Fibroblast of skin of right quadriceps (primary cell): ENCODE results near the gene PNMA8B.
"Not testable (repeated sequence)": the region's sequence is repeated elsewhere in the genome, so short reads cannot be mapped to it uniquely, and the experiment has no call there.

Source experiments
- DNase-seq: peaks from one replicate; pipeline ENCODE4 v3.0.0-alpha.2; 2013

The PNMA8B gene, protein sequence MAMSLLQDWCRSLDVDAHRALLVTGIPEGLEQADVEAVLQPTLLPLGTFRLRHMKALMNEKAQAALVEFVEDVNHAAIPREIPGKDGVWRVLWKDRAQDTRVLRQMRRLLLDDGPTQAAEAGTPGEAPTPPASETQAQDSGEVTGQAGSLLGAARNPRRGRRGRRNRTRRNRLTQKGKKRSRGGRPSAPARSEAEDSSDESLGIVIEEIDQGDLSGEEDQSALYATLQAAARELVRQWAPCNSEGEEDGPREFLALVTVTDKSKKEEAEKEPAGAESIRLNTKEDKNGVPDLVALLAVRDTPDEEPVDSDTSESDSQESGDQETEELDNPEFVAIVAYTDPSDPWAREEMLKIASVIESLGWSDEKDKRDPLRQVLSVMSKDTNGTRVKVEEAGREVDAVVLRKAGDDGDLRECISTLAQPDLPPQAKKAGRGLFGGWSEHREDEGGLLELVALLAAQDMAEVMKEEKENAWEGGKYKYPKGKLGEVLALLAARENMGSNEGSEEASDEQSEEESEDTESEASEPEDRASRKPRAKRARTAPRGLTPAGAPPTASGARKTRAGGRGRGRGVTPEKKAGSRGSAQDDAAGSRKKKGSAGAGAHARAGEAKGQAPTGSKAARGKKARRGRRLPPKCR

DNA sequence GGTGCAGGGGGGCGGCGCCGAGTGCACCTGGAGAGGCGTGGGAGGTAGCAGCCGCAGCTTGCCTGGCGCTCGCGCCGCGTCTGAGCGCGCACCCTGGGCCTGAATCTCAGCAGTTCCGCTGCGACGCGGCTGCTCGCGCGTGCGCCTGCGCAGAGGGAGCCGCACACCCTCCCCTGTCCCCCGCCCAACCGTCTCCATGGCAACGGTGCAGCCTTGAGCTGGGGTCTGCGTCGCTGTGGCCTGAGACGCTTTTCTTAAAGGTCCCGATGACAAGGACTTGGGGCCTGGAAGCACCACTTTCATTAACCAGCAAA is at the start of gene PNMA8B:
PNMA8B (minus strand) TSS at position 82 of the 314 bp plus-strand sequence. CDS start 402 bp downstream, outside the sequence.
- peak; percentile 64 for DNase-seq

DNA sequence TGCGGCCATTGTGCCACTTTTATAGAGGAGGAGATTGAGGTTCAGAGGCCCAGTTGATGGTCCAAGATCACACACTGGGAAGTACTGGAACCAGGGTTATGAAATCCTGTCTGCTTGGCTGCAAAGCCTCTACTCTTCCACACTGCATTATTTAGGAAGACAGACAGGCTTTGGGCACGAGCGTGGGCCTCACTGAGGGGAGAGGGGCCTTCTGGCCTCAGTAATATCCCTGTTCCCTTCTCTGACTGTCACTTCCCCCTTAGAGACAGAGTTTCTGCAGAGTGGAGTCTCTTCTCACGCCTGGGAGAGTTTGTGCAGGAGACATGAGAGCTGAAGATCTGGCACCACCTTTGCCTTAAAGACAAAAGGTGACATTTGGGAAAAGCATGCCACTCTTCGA is 49.0 kb upstream of the PNMA8B start:
- no peak for DNase-seq

DNA sequence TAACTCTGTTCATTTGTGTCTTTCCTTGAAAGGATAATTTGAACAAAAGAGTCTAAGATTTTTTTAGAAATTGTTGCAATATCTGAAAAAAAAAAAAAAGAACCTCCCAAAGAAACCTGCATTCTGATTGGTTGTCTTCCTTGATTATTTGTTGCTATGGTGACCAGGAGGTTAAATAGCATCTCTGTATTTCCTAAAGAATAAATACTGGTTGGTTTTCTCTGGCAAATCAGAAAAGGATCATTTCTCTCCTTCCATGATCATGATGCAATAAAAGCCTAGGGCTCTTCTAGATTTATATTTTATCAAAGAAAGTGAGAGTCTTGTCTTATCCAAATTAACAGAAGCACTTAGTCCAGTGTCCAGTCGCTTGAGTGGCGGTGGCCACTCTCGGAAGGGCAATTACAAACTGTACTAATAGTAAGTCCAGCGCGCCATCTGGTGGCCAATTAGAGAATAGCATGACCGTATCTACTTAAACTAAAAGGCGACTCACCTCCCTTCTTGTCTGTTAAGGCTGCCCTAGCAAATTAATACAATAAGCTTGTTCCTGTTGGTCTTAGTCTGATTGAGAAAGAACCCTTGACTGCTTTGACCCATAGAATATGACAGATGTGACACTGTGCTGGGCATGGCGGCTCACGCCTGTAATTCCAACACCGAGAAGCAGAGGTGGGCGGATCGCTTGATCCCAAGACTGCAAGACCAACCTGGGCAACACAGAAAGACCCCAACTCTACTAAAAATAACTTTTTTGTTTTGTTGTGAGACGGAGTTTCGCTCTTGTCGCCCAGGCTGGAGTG is 47.0 kb upstream of the PNMA8B start:
- DNase-seq, result peak; percentile 79

DNA sequence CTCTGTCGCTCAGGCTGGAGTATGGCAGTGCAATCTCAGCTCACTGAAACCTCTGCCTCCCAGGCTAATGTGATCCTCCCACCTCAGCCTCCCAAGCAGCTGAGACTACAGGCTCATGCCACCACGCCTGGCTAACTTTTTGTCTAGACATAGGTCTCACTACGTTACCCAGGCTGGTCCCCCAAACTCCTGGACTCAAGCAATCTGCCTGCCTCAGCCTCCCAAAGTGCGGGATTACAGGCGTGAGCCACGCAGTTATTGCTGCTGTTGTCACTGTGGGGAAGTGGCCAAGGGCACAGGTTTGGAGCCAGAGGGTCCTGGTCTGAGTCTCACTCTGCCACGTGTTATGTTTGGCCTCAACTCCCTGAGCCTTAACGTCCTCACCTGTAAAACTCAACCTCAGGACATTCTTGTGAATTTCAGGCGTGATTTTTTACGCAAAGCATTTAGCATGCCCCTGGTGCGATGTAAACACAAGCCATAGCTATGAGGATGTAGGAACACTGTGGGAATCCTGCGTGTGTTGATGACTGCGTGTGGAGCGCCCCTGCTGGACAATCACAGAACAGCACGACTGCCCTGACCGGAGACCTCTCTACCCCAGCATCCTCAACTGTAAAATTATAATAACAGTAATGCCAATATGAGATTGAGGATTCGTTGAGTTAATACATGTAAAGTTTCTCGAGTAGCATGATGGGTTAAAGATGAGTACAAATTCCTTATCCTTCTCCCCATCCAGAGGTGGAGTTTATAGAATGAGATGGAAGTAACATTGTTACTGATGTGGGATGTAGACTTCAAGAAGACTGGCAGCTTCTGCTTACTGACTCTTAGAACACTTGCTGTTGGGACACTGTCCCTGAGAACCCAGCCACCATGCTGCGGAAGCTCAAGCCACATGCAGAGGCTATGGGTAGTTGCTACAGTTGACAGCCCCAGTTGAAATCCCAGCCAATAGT is 41.8 kb upstream of the PNMA8B start:
- DNase-seq, result peak; percentile 25

DNA sequence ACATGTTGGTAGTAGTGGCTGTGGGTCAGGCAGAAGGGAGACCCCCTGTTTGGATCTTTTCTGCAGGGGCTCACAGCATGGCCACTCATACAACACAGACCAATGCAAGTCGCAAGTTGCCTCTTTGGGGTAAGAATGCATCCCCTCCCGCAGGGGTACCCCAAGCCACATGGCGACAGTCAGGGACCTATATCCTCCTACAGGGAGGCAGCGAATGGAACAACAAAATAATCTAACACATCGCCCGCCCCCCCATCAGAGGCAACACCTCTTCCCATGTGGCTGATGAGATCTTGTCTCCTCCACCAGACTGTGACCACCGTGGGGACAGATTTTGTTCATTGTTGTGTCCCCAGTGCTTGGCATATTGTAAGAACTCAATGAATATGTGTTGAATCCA is 40.7 kb upstream of the PNMA8B start:
- no peak for DNase-seq

DNA sequence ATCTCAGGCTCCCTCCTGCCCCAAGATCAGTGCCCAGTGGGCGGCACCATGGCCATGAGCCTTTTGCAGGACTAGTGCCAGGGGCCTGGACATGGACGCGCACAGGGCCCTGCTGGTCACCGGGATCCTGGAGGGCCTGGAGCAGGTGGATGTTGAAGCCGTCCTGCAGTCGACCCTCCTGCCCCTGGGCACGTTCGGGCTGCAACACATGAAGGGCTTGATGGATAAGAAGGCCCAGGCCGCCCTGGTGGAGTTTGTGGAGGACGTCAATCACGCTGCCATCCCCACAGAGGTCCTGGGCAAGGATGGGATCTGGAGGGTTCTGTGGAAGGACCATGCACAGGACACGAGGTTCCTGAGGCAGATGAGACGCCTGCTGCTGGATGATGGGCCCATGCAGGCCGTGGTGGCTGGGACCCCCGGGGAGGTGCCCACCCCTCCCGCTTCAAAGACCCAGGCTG is 38.0 kb upstream of the PNMA8B start:
- DNase-seq, result no peak

DNA sequence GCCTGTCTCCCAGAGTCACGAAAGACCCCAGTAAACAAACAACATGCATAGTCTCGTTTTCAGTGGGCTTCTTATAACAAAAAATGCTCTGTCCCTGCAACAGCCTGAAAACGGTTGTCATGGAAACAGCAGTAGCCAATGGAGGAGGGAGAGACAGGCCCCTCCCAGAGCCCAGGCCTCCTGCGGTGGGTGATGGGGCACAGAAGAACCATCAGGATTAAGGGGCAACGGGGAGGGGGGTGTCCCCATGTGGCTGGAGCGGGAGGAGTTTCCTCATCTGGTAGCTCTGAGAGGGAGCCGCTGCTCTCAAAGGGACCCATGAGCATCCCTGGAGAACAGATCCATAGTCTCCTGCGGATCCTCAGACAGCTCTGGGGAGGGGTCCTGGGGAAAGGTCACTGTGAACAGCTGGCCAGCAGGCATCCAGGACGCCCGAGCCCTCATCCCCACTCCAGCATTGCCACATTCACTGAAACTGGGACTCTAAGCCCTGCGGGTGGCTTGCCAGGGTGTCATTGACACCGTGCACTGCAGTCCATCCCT is 37.5 kb upstream of the PNMA8B start:
- no peak for DNase-seq

DNA sequence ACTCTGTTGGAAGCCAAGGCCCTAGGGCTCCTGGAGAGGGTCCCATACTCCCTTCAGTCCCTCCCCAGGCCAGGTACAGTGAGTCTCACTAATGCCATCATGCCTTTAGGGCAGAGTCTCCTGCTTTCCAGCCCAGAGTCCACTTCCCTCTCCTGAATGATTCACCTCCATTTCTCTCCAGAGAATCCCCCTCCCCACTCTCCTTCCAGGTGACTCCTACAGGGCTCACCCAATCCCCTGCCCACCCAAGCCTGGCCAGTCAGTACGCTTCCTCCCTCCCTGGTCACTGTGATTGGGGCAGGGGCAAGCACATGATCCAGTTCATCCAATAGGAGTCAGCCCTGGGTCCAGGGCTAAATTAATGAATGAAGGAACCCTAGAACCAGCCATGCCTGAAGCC is 35.0 kb upstream of the PNMA8B start:
- DNase-seq, result no peak

DNA sequence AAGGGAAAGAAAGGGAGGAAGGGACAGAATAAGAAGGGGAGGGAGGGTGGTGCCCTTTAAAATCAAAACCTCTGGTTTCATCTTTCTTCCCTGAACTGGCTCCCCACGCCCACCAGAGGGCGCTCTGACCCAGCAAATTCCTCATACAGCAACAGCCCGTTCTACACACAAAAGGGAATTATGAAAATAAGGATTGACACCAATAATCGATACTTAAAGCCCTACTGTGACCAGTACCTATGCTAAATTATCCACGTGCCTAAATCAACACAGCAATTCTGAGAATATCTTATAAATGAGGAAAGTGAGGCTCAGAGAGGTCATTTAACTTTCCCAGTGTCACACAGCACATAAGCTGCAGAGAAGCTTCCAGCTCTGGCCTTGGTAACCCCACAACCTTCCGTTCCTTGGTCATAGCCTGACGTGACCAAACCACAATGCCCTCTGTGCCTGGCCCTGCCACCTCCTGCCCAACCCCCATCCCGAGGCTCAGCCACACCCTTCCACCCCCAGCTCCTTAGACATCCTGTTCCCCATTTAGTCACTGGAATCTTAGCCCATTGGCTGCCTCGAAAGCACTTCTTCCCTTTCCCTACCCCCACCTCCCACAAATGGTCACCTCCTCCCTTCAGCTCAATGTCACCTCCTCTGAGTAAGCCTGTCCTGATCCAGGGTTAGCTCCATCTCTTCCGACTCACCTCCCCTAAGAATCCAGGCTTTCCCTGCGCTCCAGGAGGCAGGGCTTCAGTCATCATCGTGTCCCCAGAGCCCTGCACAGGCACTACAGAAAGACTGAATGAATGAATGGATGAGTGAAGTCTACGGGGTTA is 34.2 kb upstream of the PNMA8B start:
- DNase-seq, result peak; percentile 58

DNA sequence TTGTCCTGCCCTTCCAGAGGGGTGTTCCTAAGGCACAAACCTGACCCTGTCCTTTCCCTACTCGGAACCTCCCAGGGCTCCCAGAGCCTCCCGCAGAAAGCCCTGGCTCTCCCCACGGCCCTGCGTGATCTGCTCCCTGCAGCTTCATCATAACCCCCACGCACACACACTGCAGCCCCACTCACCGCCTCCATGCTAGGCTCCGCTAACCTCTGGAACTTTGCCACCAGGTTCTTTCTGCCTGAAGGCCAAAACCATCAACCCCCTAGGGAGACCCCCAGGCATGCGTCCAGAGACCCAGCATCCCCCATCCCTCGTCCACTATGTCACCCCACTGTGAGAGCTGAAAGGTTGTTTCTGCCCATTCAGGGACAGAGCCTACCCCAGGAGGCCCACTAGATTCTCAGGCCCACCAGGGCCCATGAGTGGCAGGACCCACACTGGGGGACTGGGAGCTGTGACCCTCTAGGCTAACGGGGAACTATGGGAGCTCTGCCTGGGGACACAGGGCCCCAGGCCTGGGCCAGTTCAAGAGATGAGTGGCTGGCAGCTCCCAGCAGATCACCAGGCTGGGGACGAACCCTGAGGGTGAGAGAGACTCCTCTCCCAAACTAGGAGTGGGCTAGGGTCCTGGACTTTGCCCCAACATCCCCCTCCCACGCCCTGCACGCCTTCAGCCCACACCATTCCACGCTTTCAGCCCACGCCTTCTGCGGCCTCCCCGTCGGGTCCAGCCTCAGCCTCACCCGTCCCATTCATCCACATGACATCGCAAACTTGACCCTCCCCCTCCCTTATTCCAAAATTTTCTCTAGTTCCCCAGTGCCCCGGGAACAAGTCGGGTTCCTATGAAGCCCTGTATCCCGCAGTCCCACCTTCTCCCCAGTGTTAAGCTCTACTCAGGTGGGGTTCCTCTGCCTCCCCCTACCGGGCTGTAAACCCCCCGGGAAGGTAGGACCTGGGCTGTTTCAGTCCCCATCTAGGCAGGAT is 33.2 kb upstream of the PNMA8B start:
- DNase-seq, result no peak

DNA sequence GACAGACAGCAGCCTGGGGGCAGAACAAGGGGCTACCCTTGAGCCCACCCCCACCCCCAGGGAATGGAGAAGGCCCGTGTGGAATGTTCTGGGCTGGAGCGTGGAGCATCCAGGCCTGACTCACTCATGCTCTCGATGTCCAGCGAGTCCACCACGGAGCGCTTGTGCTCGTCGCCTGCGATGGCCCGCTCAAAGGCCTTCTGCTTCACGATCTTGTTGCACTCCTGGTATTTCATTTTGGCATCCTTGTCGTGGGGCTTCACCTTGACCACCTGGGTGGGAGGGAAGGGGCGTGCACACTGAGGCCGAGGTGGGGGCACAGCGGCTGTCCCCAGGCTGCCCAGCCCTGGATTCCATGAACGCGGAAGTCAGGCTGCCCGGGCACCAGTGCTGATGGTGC is 31.1 kb upstream of the PNMA8B start:
- DNase-seq, result not testable (repeated sequence)

DNA sequence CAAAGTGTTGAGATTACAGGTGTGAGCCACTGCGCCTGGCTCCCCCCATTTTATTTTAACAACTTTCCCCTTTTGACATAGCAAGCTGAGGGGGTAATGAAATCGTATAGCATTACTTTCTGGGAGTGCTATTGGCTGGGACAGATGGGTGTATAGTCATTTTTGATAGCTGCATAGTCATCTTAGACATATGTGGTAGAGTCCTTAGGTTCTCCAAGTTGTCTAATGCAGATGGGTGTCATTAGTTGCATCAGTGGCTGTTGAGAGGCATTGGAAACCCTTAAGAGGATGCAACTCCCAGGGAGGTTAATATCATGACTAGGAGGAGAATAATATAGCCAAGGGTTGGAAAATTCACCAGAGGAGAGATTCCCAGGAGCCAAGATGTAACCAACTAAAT is 28.6 kb upstream of the PNMA8B start:
- no peak for DNase-seq

DNA sequence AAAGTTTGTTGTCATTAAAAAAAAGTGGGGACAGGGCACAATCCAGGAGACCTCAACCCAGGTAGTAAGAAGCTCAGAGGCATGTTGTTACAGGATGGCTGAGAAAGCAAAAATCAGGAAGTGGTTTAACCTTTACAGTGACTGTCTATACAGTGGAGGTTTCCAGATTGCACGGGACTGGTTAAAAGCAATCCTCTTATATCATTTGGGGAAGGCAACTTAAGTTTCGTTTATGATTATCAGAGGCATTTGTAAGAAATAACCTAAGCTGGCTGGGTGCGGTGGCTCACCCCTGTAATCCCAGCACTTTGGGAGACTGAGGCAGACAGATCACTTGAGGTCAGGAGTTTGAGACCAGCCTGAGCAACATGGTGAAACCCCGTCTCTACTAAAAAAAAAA is 27.3 kb upstream of the PNMA8B start:
- not testable (repeated sequence) for DNase-seq

DNA sequence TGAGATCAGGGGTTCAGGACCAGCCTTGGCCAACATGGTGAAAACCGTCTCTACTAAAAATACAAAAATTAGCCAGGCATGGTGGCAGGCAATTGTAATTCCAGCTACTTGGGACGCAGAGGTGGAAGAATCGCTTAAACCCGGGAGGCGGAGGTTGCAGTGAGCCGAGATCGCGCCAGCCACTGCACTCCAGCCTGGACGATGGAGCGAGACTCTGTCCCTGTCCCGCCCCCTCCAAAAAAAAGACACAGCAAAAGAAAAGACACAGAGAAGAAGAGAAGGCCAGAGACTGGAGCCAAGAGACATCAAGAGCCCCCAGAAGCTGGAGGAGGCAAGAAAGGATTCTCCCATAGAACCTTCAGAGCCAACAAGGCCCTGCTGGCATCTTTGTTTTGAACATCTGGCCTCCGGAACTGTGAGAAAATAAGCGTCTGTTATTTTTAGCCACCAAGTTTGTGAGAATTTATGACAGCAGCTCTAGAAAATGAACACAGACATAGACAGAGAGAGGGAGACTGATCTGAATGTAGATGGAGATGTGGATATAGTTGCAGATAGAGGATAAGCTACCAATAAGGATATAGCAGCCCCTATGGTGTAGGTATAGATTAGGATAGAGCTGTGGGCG is 25.7 kb upstream of the PNMA8B start:
- no peak for DNase-seq

DNA sequence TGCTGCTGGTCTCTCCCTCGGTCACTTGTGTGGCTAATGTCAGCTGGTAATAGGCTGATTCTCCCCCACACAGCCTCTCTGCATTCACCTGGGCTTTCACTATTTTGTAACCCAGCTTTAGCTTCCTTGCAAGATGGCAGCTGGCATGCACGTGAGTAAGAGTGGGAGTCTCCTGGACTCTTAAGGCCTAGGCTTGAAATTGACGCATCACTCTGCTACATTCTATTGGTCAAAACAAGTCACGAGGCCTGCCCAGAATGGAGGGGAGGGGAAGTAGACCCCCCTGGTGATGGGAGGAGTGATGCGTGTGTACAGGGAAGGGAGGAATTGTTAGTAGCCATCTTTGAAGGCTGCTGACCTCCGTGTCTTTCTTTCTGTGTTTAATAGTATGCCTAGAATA is 24.9 kb upstream of the PNMA8B start:
- no peak for DNase-seq

DNA sequence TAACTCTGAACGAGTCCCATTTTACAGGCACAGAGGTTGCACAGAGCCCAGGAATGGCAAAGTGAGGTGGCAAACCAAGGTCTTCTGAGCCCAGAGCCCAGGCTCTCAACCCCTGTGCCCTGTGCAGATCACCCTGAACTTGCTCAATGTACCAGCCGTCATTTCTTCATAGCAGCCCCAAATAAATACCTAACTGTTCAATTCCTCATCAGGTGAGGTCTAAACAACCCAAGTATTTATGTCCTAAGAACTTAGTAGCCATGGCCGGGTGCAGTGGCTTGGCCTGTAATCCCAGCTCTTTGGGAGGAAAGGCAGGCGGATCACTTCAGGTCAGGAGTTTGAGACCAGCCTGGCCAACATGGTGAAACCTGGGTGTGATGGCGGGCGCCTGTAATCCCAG is 21.8 kb upstream of the PNMA8B start:
- no peak for DNase-seq

DNA sequence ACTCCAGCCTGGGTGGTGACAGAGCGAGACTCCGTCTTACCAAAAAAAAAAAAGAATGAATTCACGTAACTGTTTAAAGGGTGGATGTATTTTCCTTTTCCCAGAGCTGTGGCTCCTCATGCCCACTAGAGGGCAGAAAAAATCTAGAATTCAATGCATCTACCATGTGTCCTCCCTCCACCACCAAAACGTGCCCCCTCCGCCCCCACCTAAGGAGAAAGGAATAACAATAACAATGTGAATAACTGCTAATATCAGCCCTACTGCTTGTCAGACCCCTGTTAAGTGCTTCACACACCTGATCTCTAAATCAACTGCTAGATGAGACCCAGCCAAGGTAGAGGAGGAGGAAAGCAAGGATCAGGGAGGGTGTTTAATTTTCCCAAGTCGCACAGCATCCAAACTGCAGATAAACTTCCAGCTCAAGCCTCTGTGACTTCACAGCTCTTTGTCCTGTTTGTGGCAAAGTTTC is 20.2 kb upstream of the PNMA8B start:
- peak; percentile 38 for DNase-seq

DNA sequence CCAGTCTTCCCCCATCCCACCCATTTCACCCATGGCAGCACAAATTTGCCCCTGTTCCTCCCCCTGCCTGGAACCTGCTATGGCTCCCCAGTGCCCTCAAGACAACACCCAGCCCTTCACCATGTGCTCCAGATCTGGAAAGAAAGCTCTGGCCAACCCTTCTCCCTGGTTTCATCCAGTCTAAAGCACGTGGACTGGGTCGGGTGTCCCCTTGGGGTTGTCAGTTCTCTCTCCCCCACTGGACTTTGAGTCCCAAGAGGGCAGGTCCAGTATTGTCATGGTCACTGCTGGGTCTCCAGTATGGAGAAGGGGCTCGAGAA is 19.6 kb upstream of the PNMA8B start:
- DNase-seq, result no peak

DNA sequence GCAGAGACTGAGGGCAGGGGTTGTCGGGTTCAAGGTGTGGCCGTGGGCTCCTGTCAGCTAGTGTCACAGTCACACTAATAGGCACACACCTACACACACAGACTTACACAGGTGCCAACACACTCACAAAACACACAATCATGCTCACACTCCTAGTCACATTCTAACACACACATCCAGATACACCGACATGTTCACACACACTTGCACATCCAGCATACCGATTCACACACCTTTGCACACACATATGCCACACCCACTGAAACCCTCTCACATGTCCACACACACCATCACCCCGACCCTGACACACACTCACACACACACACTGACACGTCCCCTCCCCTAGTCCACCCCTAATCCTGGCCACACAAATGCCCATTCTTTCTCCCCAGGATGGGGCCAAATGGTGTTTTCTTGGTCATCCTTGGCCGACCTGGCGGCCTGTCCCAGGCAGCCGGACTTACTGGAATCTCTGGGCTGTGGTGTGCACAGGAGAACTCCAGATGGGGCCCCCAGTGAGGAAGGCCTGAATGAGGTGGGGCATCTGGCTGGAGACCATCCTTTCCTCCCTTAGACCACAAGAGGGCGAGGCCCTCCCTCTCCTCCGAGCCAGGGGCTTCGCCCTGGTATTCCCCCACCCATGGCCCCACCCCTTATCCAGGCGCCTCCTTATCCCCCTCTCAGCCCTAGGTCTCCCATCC is 19.1 kb upstream of the PNMA8B start:
- no peak for DNase-seq
